Colon (tissue), 2 donors: ENCODE data around the gene IL1R2.

ENCODE experiments used
- FAIRE-seq: peaks from 2 replicates; lab custom pipeline; 2012; peaks lifted over from hg19 to GRCh38; lab: Jason Lieb, UNC
- donor health status: control.
- donor health status: control.

IL1R2 gene

DNA sequence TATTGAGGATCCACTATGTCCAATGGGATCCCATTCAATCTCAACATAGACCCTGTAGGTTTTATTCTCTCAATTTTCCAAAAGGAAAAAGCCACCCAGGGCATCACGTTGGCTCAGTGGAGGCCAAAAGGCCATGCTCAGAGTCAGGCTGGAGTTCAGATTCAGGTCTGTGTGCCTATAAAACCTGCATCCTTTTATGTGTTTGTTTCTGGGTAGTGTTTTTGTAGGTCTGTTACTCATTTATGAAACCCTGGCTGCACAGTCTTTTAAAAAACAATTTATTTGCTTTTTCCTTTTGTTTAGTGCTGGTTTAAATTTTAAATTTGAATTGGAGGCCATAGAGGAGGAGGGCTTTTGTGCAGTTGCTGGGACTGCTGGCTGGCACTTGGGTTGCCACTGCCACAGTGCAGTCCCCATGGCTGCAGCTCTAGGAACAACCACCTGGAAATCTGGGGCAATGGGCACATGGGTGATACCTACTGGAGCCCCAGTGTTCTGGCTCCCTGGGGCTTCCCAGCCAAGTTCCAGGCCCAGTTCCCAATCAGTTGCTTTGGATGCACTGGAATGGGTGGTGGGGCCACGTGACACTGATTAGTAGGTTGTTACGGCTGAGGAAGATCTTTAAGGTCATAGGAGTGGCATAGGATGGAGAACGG, 31.3 kb downstream of the IL1R2 start:
- no peak for FAIRE-seq

DNA sequence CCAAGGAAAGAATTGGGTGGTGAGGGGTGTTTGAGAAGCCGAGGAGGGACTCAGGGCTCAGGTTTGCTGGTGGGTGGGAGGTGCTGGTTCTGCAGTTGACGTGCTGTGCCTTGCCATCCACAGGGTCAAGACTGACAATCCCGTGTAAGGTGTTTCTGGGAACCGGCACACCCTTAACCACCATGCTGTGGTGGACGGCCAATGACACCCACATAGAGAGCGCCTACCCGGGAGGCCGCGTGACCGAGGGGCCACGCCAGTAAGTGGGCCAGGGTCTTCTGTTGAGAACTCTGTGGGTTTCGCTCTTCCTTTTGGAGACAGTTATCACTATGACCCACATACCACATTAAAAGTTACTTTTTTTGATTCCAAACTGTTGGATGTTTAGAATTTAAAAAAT, 32.6 kb downstream of the IL1R2 start:
- FAIRE-seq, result no peak

DNA sequence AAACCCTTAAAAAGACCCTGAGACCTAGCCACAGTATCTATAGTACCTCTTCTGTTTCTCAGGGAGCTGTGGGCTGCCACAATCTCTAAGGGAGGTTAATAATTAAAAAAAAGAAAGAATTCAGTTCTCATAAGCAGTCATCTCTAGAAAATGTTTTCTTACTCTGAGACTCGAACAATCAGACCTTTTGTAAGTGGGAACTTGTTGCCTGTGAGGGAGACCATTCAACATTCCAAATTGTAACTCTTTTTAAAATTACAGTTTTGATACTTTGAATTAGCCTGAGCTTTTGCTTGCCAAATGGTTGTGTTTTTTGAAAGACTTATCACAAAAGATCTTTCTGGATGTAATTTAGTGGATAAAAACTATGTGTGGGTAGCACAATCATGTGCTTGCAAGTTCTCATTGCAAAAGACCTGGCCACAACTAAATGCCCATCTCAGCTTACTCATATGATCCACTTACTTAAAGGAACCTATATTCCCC, 33.3 kb downstream of the IL1R2 start:
- FAIRE-seq, result no peak

- no peak for FAIRE-seq
Observed at GRCh38 chr2:102025583-102026267, 34.0 kb downstream of the IL1R2 start.

GRCh38 chr2:102027036-102027980, 35.5 kb downstream of the IL1R2 start:
- no peak for FAIRE-seq

DNA sequence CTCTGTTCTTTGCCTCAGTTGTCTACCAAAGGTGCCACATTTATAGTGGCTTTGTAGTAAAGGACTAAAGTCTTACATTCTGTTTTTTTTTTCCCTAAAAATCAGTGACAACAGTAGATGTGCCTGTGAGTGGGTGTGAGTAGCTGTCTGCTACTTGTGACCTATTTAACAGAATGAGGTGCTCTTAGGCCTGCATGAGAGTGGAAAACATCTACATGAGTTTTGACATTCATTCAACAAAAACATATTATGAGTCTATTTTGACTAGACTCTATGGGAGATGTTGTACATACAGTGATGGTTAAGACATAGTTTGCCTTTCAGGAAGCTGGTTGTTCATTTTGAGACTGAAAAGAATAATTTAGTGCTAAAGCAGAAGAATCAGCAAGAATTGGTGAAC, 36.7 kb downstream of the IL1R2 start:
- no peak for FAIRE-seq

DNA sequence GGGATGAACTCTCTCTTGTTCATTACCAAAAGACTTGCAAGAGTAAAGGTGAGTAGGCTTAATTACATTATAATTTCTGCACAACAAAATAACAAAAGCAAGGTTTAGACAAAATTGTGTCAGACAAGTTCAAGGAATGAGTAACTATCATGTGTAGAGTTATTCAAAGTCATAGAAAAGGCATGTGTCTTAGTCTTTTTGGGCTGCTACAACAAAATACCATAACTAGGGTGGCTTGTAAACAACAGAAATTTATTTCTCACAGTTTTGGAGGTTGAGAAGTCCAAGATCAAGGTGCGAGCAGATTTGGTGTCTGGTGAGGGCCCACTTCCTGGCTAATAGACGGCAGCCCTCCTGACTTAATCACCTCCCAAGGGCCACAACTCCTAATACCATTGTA, 37.6 kb downstream of the IL1R2 start:
- no peak for FAIRE-seq

GRCh38 chr2:102029952-102030351, 38.2 kb downstream of the IL1R2 start:
- no peak for FAIRE-seq

GRCh38 chr2:102030502-102030854, 38.7 kb downstream of the IL1R2 start:
- FAIRE-seq, result no peak

DNA sequence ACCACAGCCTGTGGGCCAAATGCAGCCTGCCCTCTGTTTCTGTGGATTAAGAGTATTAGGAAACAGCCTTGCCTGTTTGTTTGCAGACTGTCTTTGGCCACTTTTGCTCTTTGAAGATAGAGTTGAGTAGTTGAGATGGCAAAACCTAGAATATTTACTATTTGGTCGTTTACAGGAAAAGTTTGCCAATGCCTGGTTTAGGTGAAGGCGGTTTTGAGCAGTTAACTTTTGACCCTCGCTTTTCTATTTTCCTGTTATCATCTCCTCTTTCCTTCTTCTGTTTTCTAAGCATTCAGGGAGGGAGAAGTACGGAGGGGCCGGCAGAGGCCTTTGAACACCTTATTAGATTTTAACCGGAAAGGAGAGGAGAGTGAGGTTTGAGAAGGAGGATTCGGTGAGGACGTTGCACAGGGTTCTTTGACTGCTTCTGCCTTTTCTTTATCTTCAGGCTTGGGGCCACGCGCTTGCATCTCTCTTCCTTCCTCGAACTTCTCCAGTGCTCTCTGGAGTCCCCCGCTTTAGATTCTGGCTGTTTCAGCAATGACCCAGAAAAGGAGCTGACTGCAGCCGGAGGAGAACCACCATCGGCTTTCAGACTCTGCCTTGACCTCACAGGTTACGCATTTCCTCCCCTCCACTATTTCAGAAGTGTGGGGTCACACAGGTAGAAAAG, 39.2 kb downstream of the IL1R2 start:
- no peak for FAIRE-seq

DNA sequence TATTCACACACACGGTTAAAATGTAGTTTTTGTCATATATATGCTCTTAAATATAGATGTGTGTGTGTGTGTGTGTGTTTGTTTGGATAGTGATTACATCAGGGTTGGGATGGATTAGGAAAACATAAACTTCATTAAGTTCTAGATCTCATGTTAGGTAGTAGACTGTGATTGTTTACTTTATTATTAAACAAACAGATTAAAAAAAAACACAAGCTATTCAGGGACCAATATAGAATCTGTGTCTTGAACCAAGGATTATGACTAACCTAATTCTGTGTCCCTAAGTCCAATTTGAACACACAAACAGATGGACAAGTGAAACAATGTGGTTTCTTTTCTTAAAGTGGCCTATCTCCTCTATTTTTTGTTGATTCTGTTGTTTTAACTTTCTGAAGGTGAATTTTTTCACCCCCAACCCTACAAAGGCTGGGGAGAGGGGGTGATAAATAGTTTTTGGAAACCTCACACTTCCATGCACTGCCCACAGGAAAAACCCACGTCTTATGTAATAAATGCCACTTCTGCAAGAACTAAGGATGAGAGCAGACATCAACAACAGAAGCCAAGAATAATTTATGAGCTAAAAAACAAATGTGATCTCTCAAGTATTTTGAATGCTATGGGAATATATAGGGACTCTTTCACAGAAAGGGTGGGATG, 40.7 kb downstream of the IL1R2 start:
- FAIRE-seq, result no peak

- FAIRE-seq, result no peak
Observed at GRCh38 chr2:102033031-102033749, 41.4 kb downstream of the IL1R2 start.

GRCh38 chr2:102033750-102034682, 42.3 kb downstream of the IL1R2 start:
- no peak for FAIRE-seq

- no peak for FAIRE-seq
Observed at GRCh38 chr2:102034683-102035548, 43.2 kb downstream of the IL1R2 start.

DNA sequence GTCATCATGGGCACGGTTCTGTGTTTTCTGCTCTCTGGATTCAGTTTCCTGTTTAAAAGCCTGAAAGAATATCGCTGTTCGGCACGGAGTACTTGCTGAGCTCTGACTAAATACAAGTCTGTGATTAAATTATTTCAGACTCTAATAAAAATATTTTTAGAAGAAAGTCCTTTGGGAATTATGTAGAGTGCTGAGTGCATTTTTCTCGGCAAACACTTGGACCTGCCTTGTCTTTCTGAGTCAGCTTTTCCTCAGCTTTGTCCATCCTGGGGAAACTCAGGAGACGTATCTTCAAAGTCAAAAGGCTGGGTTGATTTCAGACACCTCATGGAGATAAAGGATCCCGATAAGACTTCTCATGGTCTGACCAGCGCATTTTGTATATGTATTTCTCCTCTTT, 45.9 kb downstream of the IL1R2 start:
- no peak for FAIRE-seq

GRCh38 chr2:102040229-102040628, 48.5 kb downstream of the IL1R2 start:
- no peak for FAIRE-seq

DNA sequence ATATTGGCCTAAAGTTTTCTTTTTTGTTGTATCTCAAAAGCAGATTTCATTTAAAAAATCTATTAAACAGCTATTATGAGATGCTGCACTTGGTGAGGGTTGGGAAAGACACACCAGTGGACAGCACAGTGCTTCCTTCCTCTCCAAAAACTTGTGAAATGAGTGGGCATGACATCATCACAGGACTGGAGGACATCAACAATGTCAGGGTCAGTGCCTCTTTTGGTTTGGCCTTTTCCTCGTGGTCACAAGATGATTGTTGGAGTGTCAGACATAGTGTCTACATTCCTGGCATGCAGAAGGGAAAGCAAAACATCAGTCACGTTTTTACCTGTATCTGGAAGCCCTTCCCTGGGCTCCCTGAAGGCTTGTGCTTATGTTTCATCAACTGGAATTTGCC, 49.6 kb downstream of the IL1R2 start:
- no peak for FAIRE-seq

DNA sequence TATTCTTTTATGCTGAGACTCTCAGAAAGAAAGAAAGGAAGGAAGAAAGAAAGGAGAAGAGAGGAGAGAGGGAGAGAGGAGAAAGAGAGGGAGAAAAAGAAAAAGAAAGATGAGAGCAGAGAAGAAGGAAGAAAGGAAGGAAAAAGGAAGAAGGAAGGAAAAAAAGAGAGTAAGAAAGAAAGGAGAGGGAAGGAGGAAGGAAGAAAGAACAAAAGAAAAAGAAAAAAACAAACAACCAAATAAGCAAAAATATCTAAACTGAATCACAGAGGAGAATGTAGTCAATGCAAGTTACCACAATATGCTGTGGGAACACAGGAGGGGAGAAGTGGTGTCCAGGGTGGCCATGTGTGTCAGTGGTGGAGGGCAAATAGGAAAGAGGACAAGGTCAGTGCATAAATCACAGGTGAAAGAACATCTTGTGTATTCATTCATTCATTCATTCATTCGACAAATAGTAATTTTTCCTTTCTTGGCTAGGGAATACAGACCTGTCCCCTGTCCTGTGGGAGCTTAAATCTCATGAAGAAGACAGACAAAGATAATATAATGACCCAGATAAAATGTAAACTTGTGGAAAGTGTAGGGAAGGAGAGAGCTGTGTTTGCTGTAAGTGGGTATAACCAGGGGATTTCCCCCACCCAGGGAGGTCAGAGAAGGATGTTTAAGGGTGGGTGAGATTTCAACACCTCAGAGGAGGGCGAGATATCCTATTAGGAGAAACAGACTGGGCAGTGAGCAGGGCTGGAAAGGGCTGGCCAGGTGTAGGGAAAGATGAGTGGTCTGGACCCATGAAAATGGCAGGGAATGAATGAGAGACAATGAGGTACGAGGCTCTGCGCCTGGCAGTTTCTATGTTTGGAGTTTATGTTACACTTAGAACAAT, 50.7 kb downstream of the IL1R2 start:
- FAIRE-seq, result no peak
